ENCODE data around the gene TFEB. TPM values are rescaled to one million over a fixed set of nuclear protein-coding genes. Genes with fewer than 3 reads are reported as not detected.

Gene TFEB
- total RNA-seq, 1 experiment from 2014 or later, result 7.3 TPM

- H3K36me3 ChIP-seq (ENCODE audit: low read depth), result no peaks in the 10 kb centered on the region
- ChIA-PET POLR2A (ENCODE audit: unreplicated experiment) (no interaction called here), CTCF (no interaction called here)
- no peaks in the 10 kb centered on the region for H4K20me1 ChIP-seq (ENCODE audit: insufficient read depth)
- peaks cover 7% of the 10 kb centered on the region; the same call in 1 of the 2 replicates for H3F3A ChIP-seq (ENCODE audit: insufficient read depth, low read depth)
- DNase-seq, result no peak
- no peak overlapping the region for H2AFZ ChIP-seq
- intact Hi-C loops (cut with micrococcal nuclease; ENCODE audit: unreplicated experiment), result no loop called here
- no peaks in the 10 kb centered on the region for H3K9me3 ChIP-seq (ENCODE audit: insufficient read depth, low read depth)
- H3K79me2 ChIP-seq (ENCODE audit: low read depth), result no peaks in the 10 kb centered on the region
- TF ChIP-seq, protein P1, sequence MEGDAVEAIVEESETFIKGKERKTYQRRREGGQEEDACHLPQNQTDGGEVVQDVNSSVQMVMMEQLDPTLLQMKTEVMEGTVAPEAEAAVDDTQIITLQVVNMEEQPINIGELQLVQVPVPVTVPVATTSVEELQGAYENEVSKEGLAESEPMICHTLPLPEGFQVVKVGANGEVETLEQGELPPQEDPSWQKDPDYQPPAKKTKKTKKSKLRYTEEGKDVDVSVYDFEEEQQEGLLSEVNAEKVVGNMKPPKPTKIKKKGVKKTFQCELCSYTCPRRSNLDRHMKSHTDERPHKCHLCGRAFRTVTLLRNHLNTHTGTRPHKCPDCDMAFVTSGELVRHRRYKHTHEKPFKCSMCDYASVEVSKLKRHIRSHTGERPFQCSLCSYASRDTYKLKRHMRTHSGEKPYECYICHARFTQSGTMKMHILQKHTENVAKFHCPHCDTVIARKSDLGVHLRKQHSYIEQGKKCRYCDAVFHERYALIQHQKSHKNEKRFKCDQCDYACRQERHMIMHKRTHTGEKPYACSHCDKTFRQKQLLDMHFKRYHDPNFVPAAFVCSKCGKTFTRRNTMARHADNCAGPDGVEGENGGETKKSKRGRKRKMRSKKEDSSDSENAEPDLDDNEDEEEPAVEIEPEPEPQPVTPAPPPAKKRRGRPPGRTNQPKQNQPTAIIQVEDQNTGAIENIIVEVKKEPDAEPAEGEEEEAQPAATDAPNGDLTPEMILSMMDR (conservative IDR thresholded peaks at IDR 0.05), result no peak
- TF ChIP-seq EZH2 (IDR thresholded peaks at IDR 0.05; ENCODE audit: low read depth), result no peak
- H3K4me2 ChIP-seq, result no peak overlapping the region
- no peak overlapping the region for H3K4me3 ChIP-seq
- H3K4me1 ChIP-seq (replicated peaks; ENCODE audit: insufficient read depth), result peaks cover 17% of the 10 kb centered on the region
- no peaks in the 10 kb centered on the region for H3K27me3 ChIP-seq (ENCODE audit: insufficient read depth, low read depth)
- no peaks in the 10 kb centered on the region for H3K9me2 ChIP-seq (ENCODE audit: insufficient read depth)
- no TSS peak for BruUV-seq (replicated peaks)
- H3K27ac ChIP-seq, result no peak overlapping the region
These were observed 11.2 kb downstream of the TFEB start for GRCh38 chr6:41724228-41724580.

GRCh38 chr6:41723530-41724227 is 11.7 kb downstream of the TFEB start:
- CTCF ChIA-PET, result no interaction called here
- Histone ChIP-seq H3K4me2 (peak overlapping the region; percentile 42), H3K36me3 (ENCODE audit: low read depth) (no peaks in the 10 kb centered on the region), H3F3A (ENCODE audit: insufficient read depth, low read depth) (peaks cover 7% of the 10 kb centered on the region; the same call in 1 of the 2 replicates), H3K9me3 (ENCODE audit: insufficient read depth, low read depth) (no peaks in the 10 kb centered on the region), H3K27ac (peak overlapping the region; percentile 46), H2AFZ (0 out of 2 replicates have a peak overlapping the region, but pooled peaks have one; percentile 18), H3K9me2 (ENCODE audit: insufficient read depth) (no peaks in the 10 kb centered on the region), H3K27me3 (ENCODE audit: insufficient read depth, low read depth) (no peaks in the 10 kb centered on the region), H3K4me1 (replicated peaks; ENCODE audit: insufficient read depth) (peaks cover 17% of the 10 kb centered on the region), H4K20me1 (ENCODE audit: insufficient read depth) (no peaks in the 10 kb centered on the region), H3K4me3 (no peak overlapping the region), H3K79me2 (ENCODE audit: low read depth) (no peaks in the 10 kb centered on the region)
- no TSS peak for BruUV-seq (replicated peaks)
- DNase-seq, result peak; percentile 69 to 73
- POLR2A ChIA-PET (ENCODE audit: unreplicated experiment), result interaction anchor here (0.5 kb wide), 3 partner anchors 19 to 1298 kb away, joined by 3 to 25 read pairs (median 4); partner anchors contain the start of gene RRP36
- intact Hi-C loops (cut with micrococcal nuclease; ENCODE audit: unreplicated experiment), result loop anchor here (1.0 kb wide), 1 partner anchor 10 kb away; no protein-coding TSS in a partner anchor
- no peak for TF ChIP-seq EZH2 (IDR thresholded peaks at IDR 0.05; ENCODE audit: low read depth)
- TF ChIP-seq, protein P1 (conservative IDR thresholded peaks at IDR 0.05), result no peak

- no TSS peak for BruUV-seq (replicated peaks)
- Histone ChIP-seq H2AFZ (no peak overlapping the region), H3K4me3 (no peak overlapping the region), H3F3A (ENCODE audit: insufficient read depth, low read depth) (peaks cover 7% of the 10 kb centered on the region; the same call in 1 of the 2 replicates), H3K4me2 (peak overlapping the region; percentile 42), H3K36me3 (ENCODE audit: low read depth) (no peaks in the 10 kb centered on the region), H3K79me2 (ENCODE audit: low read depth) (no peaks in the 10 kb centered on the region), H3K4me1 (replicated peaks; ENCODE audit: insufficient read depth) (peaks cover 17% of the 10 kb centered on the region), H3K9me3 (ENCODE audit: insufficient read depth, low read depth) (no peaks in the 10 kb centered on the region), H4K20me1 (ENCODE audit: insufficient read depth) (no peaks in the 10 kb centered on the region), H3K9me2 (ENCODE audit: insufficient read depth) (no peaks in the 10 kb centered on the region), H3K27ac (no peak overlapping the region), H3K27me3 (ENCODE audit: insufficient read depth, low read depth) (no peaks in the 10 kb centered on the region)
- no peak for DNase-seq
- ChIA-PET POLR2A (ENCODE audit: unreplicated experiment) (interaction anchor here (0.5 kb wide), 3 partner anchors 20 to 1298 kb away, joined by 3 to 25 read pairs (median 4); partner anchors contain the start of gene RRP36), CTCF (no interaction called here)
- no peak for TF ChIP-seq EZH2 (IDR thresholded peaks at IDR 0.05; ENCODE audit: low read depth)
- TF ChIP-seq, protein P1 (conservative IDR thresholded peaks at IDR 0.05), result no peak
- intact Hi-C loops (cut with micrococcal nuclease; ENCODE audit: unreplicated experiment), result loop anchor here (1.0 kb wide), 1 partner anchor 10 kb away; no protein-coding TSS in a partner anchor
These were observed 12.4 kb downstream of the TFEB start for GRCh38 chr6:41722969-41723529.
